GM19438 (cell line): Measurements from ENCODE around the gene PRKCI.
"Not testable (repeated sequence)": the region's sequence is repeated elsewhere in the genome, so short reads cannot be mapped to it uniquely, and the experiment has no call there.

Experiments
- ATAC-seq: cut with Tn5 transposase; IDR thresholded peaks from one replicate; pipeline ENCODE4 v1.9.1; 2021; ENCODE audit warnings: low read depth; ENCODE audit not compliant: unreplicated experiment

Gene PRKCI

GRCh38 chr3:170222647-170223541, 670 bp downstream of the PRKCI start:
- ATAC-seq: peak; percentile 23

DNA sequence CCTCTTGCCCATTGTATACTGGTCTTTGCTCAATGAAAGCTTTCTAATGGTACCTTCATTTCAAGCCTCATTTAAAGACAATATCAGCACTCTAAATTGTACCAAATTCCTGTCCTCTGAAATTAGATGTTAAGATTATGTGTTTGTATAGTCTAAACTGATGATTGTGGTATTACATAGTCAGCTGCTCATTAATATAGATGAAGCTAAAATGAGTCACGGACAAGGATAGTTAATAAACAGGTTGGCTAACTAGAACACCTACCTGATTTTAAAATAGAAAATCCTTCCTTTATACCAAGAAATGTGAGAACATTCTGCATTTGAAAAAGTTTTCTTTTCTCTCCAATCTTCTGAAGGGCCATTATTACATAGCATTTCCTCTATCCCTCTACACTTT, 2.9 kb downstream of the PRKCI start:
- no peak for ATAC-seq

DNA sequence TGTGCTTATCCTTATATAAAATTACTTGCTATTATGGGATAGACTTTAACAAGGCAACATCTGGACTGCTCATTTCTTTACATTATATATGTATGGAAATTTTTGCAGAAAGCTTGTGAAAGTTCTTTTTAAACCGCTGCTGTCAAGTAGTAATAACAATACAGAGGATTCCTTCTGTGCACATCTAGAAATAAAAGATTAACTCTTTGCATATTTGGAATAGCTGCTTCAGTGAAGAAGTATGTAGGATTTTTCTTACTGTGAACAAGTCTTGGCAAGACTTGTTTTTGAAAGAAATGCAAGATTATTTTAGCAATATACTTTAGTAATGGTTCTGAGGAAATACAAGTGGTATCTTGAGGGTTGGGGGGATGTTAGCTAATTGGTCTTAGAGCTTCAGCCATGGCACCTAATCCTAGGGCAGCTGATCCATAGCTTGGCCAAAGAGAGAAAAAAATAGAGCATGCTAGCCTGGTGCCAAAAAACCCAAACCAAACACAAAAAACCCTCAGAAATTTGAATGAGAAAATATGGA, 4.3 kb downstream of the PRKCI start:
- ATAC-seq: no peak

DNA sequence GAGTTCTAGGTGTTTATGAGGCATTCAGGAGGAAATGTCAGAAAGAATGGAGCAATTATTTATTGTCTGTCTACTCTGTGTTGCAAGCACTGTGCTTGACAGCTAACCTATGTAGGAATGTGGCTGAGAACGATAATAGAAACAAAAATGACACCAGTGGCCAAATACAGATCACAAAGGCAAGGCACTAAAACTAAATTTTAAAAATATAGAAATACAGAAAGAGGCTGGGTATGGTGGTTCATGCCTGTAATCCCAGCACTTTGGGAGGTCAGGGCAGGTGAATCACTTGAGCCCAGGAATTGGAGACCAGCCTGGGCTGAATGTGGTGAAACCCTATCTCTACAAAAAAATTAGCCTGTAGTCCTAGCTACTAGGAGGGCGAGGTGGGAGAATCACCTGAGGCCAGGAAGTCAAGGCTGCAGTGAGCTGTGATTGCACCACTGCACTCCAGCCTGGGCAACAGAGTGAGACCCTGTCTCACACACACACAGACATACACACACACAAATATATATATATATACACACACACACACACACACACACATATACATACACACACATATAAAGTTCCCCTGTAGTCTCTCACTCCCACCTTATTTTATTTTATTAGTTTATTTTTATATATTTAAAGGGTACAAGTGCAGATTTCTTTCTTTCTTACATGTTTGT, 6.0 kb downstream of the PRKCI start:
- no peak for ATAC-seq

DNA sequence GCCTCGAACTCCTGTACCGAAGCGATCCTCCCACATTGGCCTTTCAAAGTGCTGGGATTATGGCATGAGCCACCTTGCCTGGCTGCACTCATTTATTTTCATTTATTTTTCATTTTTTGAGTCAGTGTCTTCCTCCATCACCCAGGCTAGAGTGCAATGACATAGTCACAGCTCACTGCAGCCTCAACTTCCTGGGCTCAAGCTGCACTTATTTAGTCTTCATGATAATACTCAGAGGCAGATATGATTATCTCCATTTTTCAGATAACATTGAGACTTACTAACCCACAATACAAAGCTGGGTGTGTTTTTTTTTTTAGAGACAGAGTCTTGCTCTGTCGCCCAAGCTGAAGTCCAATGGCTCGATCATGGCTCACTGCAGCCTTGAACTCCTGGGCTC, 10.0 kb downstream of the PRKCI start:
- no peak for ATAC-seq

GRCh38 chr3:170233530-170233929, 11.3 kb downstream of the PRKCI start:
- no peak for ATAC-seq

DNA sequence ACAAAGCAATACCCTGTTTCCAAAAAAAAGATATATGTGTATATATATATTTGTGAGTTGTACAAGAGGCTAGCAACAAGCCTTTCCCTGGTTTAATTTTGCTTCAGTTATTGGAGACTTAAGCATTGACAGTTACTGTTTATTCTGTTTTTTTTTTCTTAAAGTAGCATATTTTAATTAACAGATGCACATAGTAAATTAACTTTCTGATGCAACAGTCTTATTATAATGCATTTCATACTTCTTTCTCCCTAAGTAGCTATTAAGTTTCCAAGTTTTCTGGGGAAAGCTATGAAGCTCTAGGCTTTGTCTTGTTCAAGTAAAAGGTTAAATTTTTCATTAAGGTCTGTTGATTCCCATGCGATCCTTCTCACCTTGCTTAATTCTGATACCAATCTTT, 17.9 kb downstream of the PRKCI start:
- no peak for ATAC-seq

GRCh38 chr3:170240671-170241070, 18.4 kb downstream of the PRKCI start:
- no peak for ATAC-seq

- no peak for ATAC-seq
Observed at GRCh38 chr3:170244576-170244975, 22.4 kb downstream of the PRKCI start.

GRCh38 chr3:170247875-170248274, 25.7 kb downstream of the PRKCI start:
- ATAC-seq: no peak

GRCh38 chr3:170256597-170256996, 34.4 kb downstream of the PRKCI start:
- no peak for ATAC-seq

- ATAC-seq: peak; percentile 49
Observed at GRCh38 chr3:170257145-170257544, 34.9 kb downstream of the PRKCI start.

DNA sequence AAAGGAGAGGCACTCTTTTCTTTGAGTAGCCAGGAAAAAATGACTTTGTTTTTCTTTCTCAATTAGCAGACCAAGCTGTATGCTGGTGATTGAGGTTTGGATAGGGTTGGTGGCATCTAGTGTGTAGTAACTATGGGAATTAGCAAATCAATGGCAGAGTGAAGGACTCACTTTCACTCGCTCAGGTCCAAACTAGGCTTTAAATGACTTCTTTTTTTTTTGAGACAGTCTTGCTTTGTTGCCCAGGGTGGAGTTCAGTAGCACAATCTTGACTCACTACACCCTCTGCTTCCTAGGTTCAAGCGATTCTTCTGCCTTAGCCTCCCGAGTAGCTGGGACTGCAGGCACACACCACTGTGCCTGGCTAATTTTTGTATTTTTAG, 35.9 kb downstream of the PRKCI start:
- ATAC-seq: no peak

DNA sequence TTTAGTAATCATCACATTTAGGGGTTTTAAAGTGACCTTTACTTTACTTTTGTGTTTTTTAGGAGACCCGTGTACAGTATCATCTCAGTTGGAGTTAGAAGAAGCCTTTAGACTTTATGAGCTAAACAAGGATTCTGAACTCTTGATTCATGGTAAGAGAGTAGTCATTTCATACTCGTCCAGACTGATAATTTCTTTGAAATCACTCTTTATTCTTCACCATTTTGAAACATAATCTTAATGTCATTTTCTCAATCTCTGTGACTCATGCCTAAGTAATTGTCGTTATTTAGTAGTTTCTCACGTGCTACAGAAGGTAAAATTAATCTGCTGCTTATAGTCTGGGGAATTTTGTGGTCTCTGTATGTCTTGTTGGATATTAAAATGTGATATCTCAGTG, 37.7 kb downstream of the PRKCI start:
- ATAC-seq: no peak

GRCh38 chr3:170267793-170268192, 45.6 kb downstream of the PRKCI start:
- ATAC-seq: no peak

DNA sequence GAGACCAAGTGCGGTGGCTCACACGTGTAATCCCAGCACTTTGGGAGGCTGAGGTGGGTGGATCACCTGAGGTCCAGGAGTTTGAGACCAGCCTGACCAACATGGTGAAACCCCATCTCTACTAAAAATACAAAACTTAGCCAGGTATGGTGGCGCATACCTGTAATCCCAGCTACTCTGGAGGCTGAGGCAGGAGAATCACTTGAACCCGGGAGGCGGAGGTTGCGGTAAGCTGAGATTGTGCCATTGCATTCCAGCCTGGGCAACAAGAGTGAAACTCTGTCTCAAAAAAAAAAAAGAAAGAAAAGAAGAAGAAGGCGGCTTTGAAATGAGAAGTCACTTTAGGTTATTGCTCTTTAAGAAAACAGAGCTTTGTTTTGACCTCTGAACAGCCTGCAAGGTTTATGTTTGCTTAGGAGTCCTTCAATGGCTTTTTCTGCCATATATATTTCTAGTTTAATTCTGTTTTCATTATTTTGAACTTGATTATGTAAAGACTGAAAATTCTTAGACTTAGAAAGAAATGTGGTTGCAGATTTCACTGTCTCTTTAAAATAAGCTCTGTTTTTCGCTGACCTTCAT, 47.5 kb downstream of the PRKCI start:
- not testable (repeated sequence) for ATAC-seq

DNA sequence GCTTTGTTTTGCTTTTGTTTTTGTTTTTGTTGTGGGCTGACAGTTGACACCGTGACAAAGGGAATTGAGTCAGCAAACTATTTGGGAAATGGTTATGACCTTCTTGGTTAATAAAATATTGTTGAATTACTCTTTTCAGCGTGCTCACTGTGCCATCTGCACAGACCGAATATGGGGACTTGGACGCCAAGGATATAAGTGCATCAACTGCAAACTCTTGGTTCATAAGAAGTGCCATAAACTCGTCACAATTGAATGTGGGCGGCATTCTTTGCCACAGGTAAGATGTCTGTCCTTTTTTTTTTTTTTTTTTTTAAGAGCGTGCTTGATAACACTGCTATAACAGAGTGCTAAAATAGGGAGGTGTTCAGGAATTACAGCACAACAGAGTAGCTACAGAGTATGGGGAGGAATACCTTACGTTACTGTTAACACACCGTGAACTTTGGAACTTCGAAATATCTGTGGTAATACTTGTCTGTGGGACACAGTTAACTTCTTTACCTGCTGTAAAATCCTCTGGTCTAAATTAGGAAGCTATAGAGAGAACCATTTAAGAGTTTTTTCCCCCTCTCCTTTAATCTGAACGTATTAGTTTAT, 48.2 kb downstream of the PRKCI start:
- no peak for ATAC-seq

DNA sequence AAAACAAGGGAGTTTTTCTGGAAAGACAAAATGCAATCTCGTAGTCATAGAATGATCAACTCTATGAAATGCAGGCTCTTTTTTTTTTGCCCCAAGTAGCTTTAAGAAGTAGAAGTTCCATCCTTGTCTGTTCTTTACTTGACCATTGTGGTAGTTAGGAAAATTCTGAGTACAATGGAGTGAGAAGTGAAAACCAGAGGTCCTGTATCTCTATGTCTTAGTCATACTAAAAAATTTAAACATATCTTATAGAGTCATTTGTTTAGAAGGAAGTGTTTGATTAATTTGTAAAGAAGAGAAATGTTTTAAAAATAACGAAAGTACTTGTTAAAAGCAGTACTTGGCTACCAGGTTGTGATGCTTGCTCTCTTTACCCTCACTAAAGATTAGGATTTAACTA, 52.4 kb downstream of the PRKCI start:
- no peak for ATAC-seq

DNA sequence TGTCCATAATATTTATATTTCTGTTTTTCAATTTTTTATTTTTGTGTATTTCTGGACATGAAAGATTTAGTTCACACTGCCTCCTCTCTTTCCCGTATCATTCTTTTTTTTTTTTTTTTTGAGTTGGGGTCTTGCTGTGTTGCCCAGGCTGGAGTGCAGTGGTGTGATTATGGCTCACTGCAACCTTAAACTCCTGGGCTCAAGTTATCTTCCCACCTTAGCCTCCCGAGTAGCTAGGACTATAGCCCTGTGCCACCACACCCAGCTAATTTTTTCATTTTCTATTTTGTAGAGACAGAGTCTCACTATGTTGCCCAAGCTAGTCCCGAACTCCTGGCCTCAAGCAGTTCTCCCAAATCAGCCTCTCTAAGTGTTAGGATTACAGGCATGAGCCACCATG, 53.6 kb downstream of the PRKCI start:
- no peak for ATAC-seq

DNA sequence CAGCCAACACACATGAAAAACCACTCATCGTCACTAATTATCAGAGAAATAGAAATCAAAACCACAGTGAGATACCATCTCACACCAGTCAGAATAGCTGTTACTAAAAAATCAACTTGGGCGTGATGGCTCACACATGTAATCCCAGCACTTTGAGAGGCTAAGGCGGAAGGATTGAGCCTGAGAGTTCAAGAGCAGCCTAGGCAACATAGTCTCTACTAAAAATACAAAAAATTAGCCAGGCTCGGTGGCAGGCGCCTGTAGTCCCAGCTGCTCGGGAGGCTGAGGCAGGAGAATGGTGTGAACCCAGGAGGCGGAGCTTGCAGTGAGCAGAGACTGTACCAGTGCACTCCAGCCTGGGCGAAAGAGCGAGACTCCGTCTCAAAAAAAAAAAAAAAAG, 55.1 kb downstream of the PRKCI start:
- ATAC-seq: not testable (repeated sequence)
